Left cardiac atrium (tissue), 4 donors: ENCODE results near the gene EDC4. TPM values are rescaled to one million over a fixed set of nuclear protein-coding genes. Genes with fewer than 3 reads are reported as not detected.
A peak's percentile ranks its signal among the peaks of the same experiment; 100 is the strongest.

ENCODE experiments used
- ATAC-seq, 2 donors: fragments of 200-7000 bp; cut with Tn5 transposase; one replicate each; pipeline ENCODE4 v1.9.1; 2020; ENCODE audit warnings: mild to moderate bottlenecking in 2 of 2, moderate library complexity in 2 of 2
- DNase-seq: peaks from one replicate; pipeline ENCODE4 v3.0.0-alpha.2; 2020
- intact Hi-C, 2 donors: fragments of 100-400 bp; cut with DNase I; formaldehyde crosslinking; loops; one replicate each; pipeline versions ENCODE4 v1.14.1 to v1.15.1; 2022 to 2023
- total RNA-seq, 2 donors: library from RNA; stranded (reverse); fragmentation: NEBNext Ultra II Directional; extraction: Animal tissue kit (Norgen Biotek cat#: 25700); gene quantifications; one replicate each; pipeline ENCODE4 v1.2.1, GENCODE V29; 2021
- donor health status: DM: no; HTN: yes; CAD: no.
- donor health status: DM: no; HTN: yes; CAD: no; lungs with severe emphysema.
- donor health status: DM: yes; HTN: yes; CAD: no.
- donor health status: Dilated cardiomyopathy.

EDC4 gene
- total RNA-seq, 2 donors from 2014 or later: 23.3 to 31.5 TPM

DNA sequence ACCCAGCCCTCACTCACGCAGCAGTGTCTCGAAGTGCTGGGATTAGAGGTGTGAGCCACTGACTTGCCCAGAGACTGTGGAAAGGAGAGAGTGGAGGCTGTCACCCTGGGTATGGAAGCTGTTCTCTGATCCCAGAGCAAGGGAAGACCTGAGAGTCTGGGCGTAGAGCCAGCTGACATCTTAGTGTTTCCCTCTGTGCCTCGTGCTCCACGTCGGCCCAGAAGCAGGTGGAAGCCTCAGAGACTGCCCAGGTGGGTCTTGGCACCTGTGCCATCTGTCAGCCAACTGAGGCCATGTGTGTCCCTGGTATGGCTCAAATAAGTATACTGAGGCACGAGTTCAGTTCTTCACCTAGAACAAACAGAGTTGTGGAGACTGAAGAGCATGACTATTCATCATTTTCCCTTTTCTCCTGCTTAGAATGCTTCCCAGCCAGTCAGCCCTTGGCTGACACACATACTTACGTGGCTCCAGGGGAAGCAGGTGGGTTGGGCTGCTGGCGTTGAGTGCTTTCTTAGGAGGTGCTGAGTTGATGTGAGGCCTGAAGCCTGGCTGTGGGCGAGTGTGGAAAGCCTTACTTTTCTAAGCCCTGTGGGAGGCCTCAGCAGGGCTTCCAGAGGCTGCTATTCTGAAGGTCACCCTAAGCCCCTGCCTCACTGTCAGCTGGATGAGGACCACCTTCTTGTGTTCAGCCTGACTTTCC, 50.7 kb downstream of the EDC4 start:
- intact Hi-C loops: loop anchor here (5.0 to 10.0 kb wide), 2 partner anchors 91 to 249 kb away; no protein-coding TSS in a partner anchor
- DNase-seq: no peak
- peak in 1 of 2 donors; percentile 43 for ATAC-seq

GRCh38 chr16:67924140-67924906, 51.5 kb downstream of the EDC4 start:
- intact Hi-C loops: loop anchor here (5.0 to 10.0 kb wide), 2 partner anchors 92 to 250 kb away; no protein-coding TSS in a partner anchor
- peak in 1 of 2 donors; percentile 27 for ATAC-seq
- DNase-seq: no peak

DNA sequence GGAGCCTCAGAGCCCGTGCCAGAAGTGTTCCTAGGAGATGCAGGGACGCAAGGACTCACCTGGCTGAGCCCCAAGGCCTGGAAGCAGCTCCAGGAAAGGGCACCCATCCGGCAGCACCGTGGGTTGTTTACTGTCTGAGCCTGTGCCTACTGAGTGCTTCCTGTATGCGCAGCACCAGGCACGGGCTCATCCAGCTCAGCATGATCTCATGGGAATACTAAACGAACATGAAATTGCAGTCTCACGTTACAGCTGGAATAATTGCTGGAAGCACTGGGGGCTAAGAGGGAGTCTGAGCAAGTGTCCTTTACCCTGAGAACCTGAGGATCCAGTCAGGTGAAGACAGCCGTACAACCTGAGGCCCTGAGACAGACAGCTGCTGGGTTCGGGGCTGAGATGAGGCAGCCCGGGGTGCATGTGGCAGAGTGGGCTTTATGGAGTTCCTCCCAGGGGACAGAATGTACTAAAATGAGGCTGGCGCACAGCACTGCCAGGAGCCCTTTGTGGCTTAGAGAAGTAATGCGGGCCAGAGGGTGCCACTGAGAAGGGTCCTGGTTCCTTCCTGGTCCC, 53.4 kb downstream of the EDC4 start:
- intact Hi-C loops: loop anchor here (5.0 to 10.0 kb wide), 3 partner anchors 44 to 251 kb away; partner anchors contain the start of gene NRN1L (in 2 of the 2)
- no peak for DNase-seq
- no peak for ATAC-seq

DNA sequence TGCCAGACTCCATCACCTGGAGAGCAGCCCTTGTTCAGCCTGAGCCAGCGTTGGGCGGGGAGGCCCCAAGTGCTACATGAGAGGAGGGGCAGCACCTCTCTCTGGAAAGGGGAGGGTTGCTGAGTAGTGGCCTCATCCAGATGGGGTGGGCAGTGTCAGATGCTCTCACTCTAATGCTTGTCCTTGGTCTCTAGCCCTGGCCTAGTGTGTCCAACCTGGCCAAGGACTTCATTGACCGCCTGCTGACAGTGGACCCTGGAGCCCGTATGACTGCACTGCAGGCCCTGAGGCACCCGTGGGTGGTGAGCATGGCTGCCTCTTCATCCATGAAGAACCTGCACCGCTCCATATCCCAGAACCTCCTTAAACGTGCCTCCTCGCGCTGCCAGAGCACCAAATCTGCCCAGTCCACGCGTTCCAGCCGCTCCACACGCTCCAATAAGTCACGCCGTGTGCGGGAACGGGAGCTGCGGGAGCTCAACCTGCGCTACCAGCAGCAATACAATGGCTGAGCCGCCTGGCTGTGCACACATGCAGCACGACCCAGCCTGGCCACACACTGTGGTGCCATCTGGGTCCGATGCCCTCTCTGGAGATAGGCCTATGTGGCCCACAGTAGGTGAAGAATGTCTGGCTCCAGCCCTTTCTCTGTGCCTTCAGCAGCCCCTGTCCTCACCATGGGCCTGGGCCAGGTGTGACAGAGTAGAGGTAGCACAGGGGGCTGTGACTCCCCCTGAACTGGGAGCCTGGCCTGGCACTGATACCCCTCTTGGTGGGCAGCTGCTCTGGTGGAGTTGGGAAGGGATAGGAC, 54.5 kb downstream of the EDC4 start:
- no peak for DNase-seq
- intact Hi-C loops: loop anchor here (5.0 to 10.0 kb wide), 3 partner anchors 45 to 253 kb away; partner anchors contain the start of gene NRN1L (in 2 of the 2)
- no peak for ATAC-seq

- intact Hi-C loops: loop anchor here (2.0 to 10.0 kb wide), 4 partner anchors 46 to 253 kb away; partner anchors contain the start of gene NRN1L (in 2 of the 2)
These were observed 55.3 kb downstream of the EDC4 start for GRCh38 chr16:67928147-67928546.

GRCh38 chr16:67928561-67929364, 55.9 kb downstream of the EDC4 start:
- ATAC-seq (peak; percentile 63 to 68), DNase-seq (peak; percentile 69)
- intact Hi-C loops: loop anchor here (2.0 to 10.0 kb wide), 4 partner anchors 46 to 254 kb away; partner anchors contain the start of gene NRN1L (in 2 of the 2)

More at GRCh38 chr16:67928147-67928546, 55.3 kb downstream of the EDC4 start:
- ATAC-seq (no peak), DNase-seq (no peak)

DNA sequence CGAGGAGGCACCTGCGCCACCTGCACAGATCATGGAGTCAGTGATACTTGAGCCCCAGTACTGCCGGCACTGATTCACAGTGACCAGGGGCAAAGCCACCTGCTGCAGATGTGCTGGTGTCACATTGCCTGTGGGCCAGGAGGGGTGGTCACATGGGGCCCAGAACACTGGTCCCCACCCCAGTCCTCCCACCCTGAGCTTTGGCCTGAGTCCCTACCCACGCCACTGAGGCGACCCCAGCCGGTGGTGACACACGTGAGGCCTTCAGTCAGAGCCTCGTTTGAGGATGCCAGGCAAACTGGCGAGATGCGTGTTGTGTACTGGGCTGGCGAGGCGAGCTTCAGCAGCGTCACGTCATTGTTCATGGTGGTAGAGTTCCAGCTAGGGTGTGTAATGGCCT, 57.3 kb downstream of the EDC4 start:
- DNase-seq: no peak
- intact Hi-C loops: no loop called here
- ATAC-seq: no peak

DNA sequence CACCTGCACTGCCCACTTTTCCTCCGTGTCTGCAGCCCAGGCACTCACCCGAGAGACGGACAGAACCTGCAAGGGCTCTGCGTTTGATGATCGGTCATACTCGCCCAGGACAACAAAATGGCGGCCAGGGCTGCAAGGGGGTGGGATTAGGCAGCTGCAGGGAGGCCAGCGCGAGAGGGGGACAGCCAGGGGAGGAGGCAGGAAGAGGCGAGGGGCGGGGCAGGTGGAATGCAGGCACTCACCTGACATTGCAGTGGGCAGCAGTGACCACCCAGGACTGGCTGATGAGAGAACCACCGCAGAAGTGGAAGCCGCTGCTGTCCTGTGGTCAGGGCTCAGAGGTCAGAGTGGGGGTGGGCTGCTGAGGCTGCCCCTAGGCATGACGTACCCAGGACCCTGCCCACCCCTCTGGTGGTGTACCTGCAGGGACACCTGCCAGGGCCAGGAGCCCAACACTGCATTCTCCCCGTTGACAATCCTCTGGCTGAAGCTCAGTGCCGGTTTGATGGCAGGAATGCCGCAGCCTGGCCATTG, 57.9 kb downstream of the EDC4 start:
- ATAC-seq: no peak
- no peak for DNase-seq
- intact Hi-C loops: no loop called here

Other genes with a start within 250 kb of the EDC4 start
- 1 to 10 TPM; 1.1 to 1.2 TPM for gene CARMIL2, start 227.9 kb upstream of the EDC4 start, total RNA-seq
- gene ACD, start 212.8 kb upstream of the EDC4 start, total RNA-seq: 10 to 100 TPM in 1 of 2 donors, 1 to 10 TPM in 1; 9.0 to 10.2 TPM
- gene PARD6A, start 212.1 kb upstream of the EDC4 start, total RNA-seq: 1 to 10 TPM; 2.5 to 4.8 TPM
- 1 to 10 TPM; 7.6 to 9.6 TPM for gene ENKD1, start 206.3 kb upstream of the EDC4 start, total RNA-seq
- 1 to 10 TPM; 3.5 to 3.7 TPM for gene C16orf86, start 206.2 kb upstream of the EDC4 start, total RNA-seq
- gene GFOD2, start 153.7 kb upstream of the EDC4 start, total RNA-seq: 10 to 100 TPM; 10.1 to 11.7 TPM
- 10 to 100 TPM; 10.9 to 14.3 TPM for gene RANBP10, start 66.5 kb upstream of the EDC4 start, total RNA-seq
- under 1 TPM; 0.55 to 0.74 TPM for gene TSNAXIP1, start 66.2 kb upstream of the EDC4 start, total RNA-seq
- 10 to 100 TPM; 24.5 to 24.7 TPM for gene THAP11, start 30.7 kb upstream of the EDC4 start, total RNA-seq
- gene NUTF2, start 26.1 kb upstream of the EDC4 start, total RNA-seq: 10 to 100 TPM; 59.8 to 73.9 TPM
- gene CENPT, start 25.4 kb upstream of the EDC4 start, total RNA-seq: 10 to 100 TPM; 22.1 to 22.2 TPM
- gene NRN1L, start 11.8 kb downstream of the EDC4 start, total RNA-seq: under 1 TPM in 1 of 2 donors, not detected in 1; 0.50 TPM
- 10 to 100 TPM; 21.0 to 27.3 TPM for gene PSKH1, start 20.2 kb downstream of the EDC4 start, total RNA-seq
- under 1 TPM; 0.76 to 0.97 TPM for gene CTRL, start 58.8 kb downstream of the EDC4 start, total RNA-seq
- gene PSMB10, start 63.8 kb downstream of the EDC4 start, total RNA-seq: 10 to 100 TPM; 54.9 to 64.5 TPM
- 10 to 100 TPM; 12.8 to 22.6 TPM for gene LCAT, start 71.1 kb downstream of the EDC4 start, total RNA-seq
- 10 to 100 TPM; 52.0 to 98.2 TPM for gene SLC12A4, start 95.6 kb downstream of the EDC4 start, total RNA-seq
- gene DPEP3, start 107.4 kb downstream of the EDC4 start, total RNA-seq: not detected
- 1 to 10 TPM; 1.1 to 2.7 TPM for gene DPEP2, start 126.4 kb downstream of the EDC4 start, total RNA-seq
- gene DPEP2NB, start 142.9 kb downstream of the EDC4 start, total RNA-seq: not detected
- 1 to 10 TPM; 7.2 to 8.4 TPM for gene DDX28, start 150.2 kb downstream of the EDC4 start, total RNA-seq
- 1 to 10 TPM; 6.9 to 7.2 TPM for gene DUS2, start 150.2 kb downstream of the EDC4 start, total RNA-seq
- gene NFATC3, start 212.3 kb downstream of the EDC4 start, total RNA-seq: 10 to 100 TPM; 25.9 to 28.9 TPM